Tibial artery (tissue), 4 donors: ENCODE data around the gene BMPR2.

Source experiments
- DNase-seq, 2 donors: peaks; one replicate each; pipeline ENCODE4 v3.0.0-alpha.2; 2019
- H3K27ac ChIP-seq, 2 donors: fragments of 200-600 bp; sonication (generic) in 1 of 2; 1 replicate in 1 of 2; 2 replicates in 1 of 2; pipeline ENCODE4 v1.5.1; 2018 to 2019; ENCODE audit warnings: mild to moderate bottlenecking in 1 of 2
- H3K27me3 ChIP-seq, 2 donors: fragments of 200-600 bp; sonication (generic) in 1 of 2; one replicate each; pipeline versions ENCODE4 v1.5.1 to v1.6.0; 2016 to 2019
- H3K36me3 ChIP-seq, 3 donors: fragments of 200-600 bp; sonication (generic) in 2 of 3; one replicate each; pipeline ENCODE4 v1.5.1; 2016 to 2019; ENCODE audit warnings: mild to moderate bottlenecking in 2 of 3
- H3K4me1 ChIP-seq, 4 donors: fragments of 200-600 bp; sonication (generic) in 2 of 4; 1 replicate in 3 of 4; 2 replicates in 1 of 4; pipeline ENCODE4 v1.5.1; 2016 to 2019
- H3K4me3 ChIP-seq, 2 donors: fragments of 200-600 bp; sonication (generic) in 1 of 2; 1 replicate in 1 of 2; 2 replicates in 1 of 2; pipeline ENCODE4 v1.5.1; 2018 to 2019; ENCODE audit warnings: mild to moderate bottlenecking in 2 of 2
- H3K9me3 ChIP-seq, 3 donors: fragments of 200-600 bp; sonication (generic) in 1 of 3; one replicate each; pipeline ENCODE4 v1.5.1; 2016 to 2019
- intact Hi-C: fragments of 100-400 bp; cut with DNase I; formaldehyde crosslinking; loops from one replicate; pipeline ENCODE4 v1.15.0; 2023; ENCODE audit warnings: low total_unique reads
- TF ChIP-seq, protein P1 (sequence below), 2 experiments: fragments of 200-600 bp in 1 of 2; fragments of 450-650 bp in 1 of 2; IDR thresholded peaks; one replicate each; pipeline ENCODE4 v1.5.1; 2017 to 2019; ENCODE audit warnings: antibody characterized with exemption in 2 of 2, mild to moderate bottlenecking in 1 of 2, moderate library complexity in 1 of 2

Gene BMPR2

DNA sequence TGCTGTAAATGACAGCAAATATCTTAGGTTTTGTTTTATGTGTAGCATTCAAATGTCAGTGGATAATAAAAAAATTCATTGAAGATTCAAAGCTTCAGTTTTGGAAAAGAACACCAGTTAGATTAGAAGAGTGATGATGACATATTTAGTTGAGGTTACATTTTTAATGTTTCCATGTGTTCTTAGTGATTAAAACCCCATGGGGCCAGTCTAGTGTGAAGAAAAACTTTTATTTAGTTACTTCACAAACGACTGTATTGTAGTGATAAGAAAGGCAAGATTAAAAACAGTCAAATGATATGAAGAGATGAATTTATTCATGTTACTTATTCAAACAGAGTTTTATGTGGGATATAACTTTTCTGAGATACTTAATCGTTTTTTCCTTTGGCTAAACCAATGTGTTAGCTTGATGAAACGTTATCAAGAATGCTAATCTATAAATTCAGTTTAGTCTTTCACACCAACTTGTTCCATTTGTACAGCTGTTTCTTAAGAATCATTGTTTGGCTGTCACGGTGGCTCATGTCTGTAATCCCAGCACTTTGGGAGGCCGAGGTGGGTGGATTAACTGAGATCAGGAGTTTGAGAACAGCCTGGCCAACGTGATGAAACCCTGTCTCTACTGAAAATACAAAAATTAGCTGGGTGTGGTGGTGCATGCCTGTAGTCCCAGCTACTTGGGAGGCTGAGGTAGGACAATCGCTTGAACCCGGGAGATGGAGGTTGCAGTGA is 11.6 kb downstream of the BMPR2 start:
- Histone ChIP-seq H3K27me3 (no peaks in the 10 kb centered on the region), H3K9me3 (no peaks in the 10 kb centered on the region), H3K27ac (no peak overlapping the region), H3K4me1 (peaks cover 2 to 71% (median 20%) of the 10 kb centered on the region in 4 donors), H3K4me3 (no peak overlapping the region), H3K36me3 (no peaks in the 10 kb centered on the region)
- intact Hi-C loops, result no loop called here
- no peak for DNase-seq
- TF ChIP-seq, protein P1, sequence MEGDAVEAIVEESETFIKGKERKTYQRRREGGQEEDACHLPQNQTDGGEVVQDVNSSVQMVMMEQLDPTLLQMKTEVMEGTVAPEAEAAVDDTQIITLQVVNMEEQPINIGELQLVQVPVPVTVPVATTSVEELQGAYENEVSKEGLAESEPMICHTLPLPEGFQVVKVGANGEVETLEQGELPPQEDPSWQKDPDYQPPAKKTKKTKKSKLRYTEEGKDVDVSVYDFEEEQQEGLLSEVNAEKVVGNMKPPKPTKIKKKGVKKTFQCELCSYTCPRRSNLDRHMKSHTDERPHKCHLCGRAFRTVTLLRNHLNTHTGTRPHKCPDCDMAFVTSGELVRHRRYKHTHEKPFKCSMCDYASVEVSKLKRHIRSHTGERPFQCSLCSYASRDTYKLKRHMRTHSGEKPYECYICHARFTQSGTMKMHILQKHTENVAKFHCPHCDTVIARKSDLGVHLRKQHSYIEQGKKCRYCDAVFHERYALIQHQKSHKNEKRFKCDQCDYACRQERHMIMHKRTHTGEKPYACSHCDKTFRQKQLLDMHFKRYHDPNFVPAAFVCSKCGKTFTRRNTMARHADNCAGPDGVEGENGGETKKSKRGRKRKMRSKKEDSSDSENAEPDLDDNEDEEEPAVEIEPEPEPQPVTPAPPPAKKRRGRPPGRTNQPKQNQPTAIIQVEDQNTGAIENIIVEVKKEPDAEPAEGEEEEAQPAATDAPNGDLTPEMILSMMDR (IDR thresholded peaks at IDR 0.05), result no peak

DNA sequence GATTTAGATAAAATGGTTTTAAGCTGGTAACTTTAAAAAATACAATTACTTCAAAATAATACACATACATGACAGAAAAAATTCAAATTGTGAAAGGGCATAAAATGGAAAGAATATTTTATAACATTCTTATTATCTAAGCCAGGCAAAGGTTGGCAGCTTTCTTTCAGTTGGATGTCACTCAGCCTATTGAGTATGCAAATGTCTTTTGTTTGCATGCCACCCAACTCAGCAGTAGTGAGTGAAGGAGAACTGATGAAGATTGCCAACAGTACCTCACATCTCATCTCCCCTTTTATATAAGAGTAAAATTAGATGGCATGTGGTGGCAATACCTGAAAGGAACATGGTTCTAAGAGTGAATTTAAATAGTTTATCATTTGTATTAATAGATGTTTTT is 24.8 kb downstream of the BMPR2 start:
- TF ChIP-seq, protein P1 (IDR thresholded peaks at IDR 0.05), result no peak
- no peaks in the 10 kb centered on the region for H3K9me3 ChIP-seq
- no peaks in the 10 kb centered on the region for H3K36me3 ChIP-seq
- peaks cover 0 to 3% (median 2%) of the 10 kb centered on the region in 4 donors for H3K4me1 ChIP-seq
- intact Hi-C loops, result no loop called here
- H3K4me3 ChIP-seq, result no peak overlapping the region
- no peak for DNase-seq
- H3K27ac ChIP-seq, result no peak overlapping the region
- H3K27me3 ChIP-seq, result no peaks in the 10 kb centered on the region

DNA sequence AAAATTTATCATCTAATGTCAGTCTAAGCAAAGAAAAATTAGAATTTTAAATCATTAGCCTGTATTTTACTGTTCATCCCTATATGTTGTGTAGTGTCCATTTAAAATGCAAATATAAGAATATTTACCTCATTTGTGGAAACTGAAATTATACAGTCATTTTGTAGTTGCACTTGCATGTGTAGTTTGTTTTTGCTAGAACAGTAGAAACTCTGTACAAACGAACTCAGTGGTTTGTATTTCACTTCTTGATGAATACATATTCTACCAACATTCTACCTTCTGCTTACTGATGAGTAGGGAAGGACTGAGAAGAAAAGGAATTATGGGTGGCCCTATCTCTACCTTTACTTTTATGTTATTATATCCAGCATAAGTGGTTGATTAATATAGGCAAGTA is 29.7 kb downstream of the BMPR2 start:
- no peak for DNase-seq
- Histone ChIP-seq H3K9me3 (no peaks in the 10 kb centered on the region), H3K4me1 (peaks cover 0 to 21% (median 5%) of the 10 kb centered on the region in 4 donors)

DNA sequence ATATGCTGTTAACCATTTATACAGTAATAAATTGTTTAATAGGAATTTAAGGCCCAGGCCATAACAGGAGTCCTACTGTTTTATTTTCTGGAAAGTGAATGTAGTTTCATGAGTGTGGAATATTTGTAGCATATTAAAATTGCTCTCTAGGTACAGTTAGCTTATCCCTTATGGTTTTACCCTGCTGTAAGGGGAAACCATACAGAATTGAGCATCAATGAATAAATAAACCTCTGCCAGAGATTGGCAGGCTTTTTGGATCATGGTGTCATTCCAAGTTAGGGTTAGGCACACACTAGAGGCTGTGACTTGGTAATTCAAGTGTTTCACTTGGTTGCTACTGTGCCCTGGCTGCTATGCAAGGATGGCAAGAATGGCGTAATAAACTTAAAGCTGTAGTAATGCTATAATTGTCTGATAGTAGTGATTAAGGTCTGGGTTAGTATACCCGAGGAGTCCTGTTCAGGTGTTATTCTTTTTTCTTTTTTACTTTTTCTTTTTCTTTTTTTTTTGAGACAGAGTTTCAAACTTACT is 30.4 kb downstream of the BMPR2 start:
- peaks cover 0 to 22% (median 4%) of the 10 kb centered on the region in 4 donors for H3K4me1 ChIP-seq
- no peak overlapping the region for H3K27ac ChIP-seq
- intact Hi-C loops, result no loop called here
- H3K27me3 ChIP-seq, result no peaks in the 10 kb centered on the region
- H3K9me3 ChIP-seq, result no peaks in the 10 kb centered on the region
- TF ChIP-seq, protein P1 (IDR thresholded peaks at IDR 0.05), result no peak
- H3K36me3 ChIP-seq, result no peaks in the 10 kb centered on the region
- DNase-seq, result no peak
- no peak overlapping the region for H3K4me3 ChIP-seq

More for the DNA sequence above, 29.7 kb downstream of the BMPR2 start:
- no peak overlapping the region for H3K4me3 ChIP-seq
- intact Hi-C loops, result no loop called here
- H3K36me3 ChIP-seq, result no peaks in the 10 kb centered on the region
- H3K27ac ChIP-seq, result no peak overlapping the region
- TF ChIP-seq, protein P1 (IDR thresholded peaks at IDR 0.05), result no peak
- no peaks in the 10 kb centered on the region for H3K27me3 ChIP-seq

DNA sequence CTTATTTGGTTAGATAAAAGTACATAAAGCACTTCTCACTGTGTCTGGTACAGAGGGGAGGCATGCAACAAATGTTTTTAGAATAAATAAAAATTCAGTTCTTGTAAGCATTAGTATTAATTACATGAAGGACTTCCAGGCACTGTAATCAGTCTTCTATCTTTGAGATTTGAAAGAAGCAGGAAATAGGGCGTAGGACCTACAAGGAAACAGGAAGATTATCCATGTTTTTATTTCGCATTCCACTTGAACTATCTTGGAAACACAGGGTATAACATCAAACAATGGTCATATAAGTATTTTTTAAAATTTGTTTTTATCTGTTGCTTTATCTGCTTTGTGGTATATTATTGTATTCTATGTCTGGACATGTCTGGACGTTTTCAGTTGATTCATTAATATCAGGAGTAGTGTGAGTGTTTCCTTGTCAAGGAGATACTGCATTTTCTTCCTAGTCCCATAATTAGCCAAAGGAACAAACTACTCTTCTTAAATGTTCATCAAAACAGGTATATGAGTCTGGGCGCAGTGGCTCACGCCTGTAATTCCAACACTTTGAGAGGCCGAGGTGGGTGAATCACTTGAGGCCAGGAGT is 32.5 kb downstream of the BMPR2 start:
- Histone ChIP-seq H3K27me3 (no peaks in the 10 kb centered on the region), H3K36me3 (no peaks in the 10 kb centered on the region), H3K4me1 (peaks cover 0 to 22% (median 4%) of the 10 kb centered on the region in 4 donors), H3K27ac (no peak overlapping the region), H3K4me3 (no peak overlapping the region), H3K9me3 (no peaks in the 10 kb centered on the region)
- DNase-seq, result no peak
- TF ChIP-seq, protein P1 (IDR thresholded peaks at IDR 0.05), result no peak
- intact Hi-C loops, result no loop called here
